NCI-H2029 (cell line): ENCODE results near the gene CH25H.

ENCODE experiments used
- DNase-seq: peaks from one replicate; lab custom pipeline; 2025; lab: John Stamatoyannopoulos, UW

Gene CH25H

DNA sequence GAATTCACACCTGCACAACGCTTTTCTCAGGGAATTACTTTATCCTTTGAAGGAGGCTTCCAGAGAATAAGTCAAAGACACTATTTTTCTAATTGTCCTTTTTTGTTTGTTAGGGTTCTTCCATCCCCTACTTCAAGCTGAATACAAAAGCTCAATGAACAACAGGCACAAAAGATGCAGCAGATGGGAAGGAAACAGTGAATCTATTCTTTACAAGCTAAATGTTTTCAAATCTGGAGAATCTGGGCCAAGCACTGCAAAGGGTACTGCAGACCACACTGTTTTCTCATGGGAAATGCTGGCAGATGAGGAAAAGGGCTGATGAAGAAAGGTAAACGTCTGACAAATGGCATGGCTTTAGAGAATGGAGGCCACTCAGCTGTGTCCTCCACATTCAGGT is 25.9 kb upstream of the CH25H start:
- no peak for DNase-seq

DNA sequence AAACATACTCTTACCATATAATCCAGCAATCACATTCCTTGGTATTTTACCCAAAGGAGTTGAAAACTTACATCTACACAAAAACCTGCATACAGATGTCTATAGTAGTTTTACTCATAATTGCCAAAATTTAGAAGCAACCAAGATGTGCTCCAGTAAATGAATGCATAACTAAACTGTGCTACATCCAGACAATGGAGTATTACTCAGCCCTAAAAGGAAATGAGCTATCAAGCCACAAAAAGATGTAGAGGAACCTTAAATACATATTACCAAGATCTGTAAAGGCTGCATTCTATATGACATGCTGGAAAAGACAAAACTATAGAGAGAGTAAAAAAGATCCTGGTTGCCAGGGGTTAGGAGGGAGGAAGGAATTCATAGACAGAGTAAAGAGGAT is 21.8 kb upstream of the CH25H start:
- DNase-seq: no peak

DNA sequence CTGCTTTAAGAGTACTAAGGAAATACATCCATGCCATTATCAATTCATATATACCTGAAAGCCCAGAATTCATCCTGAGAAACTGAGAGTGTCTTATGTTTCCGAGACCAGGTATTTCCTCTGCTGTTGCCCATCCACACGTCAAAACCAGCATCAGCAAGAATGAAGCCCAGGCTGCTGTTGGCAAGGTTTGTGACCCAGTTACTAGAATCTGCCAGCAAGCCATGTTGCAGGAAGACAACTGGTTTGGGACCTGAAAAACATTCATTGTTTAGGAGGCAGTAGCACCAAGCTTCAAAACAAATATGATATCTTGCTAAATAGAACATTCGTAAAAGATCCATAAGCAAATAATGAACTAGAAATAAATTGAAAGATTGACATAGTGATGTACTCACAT is 21.0 kb upstream of the CH25H start:
- no peak for DNase-seq

DNA sequence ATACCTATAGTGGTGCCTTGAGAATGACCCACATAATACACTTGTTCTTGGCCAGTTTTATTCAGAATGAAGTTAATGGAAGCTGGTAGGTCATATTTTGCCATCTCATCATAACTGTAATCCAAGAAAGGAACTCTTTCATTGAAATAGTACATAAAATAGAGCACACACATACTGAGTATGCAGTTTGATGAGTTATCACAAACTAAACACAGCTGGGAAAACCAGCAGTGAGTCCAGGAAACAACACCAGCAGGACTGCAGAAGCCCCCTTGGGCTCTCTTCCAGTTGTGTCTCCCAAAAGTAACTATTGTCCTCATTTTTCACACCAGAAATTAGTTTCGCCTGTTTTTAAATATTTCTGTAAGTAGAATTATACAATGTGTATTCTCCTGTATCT is 19.8 kb upstream of the CH25H start:
- no peak for DNase-seq

DNA sequence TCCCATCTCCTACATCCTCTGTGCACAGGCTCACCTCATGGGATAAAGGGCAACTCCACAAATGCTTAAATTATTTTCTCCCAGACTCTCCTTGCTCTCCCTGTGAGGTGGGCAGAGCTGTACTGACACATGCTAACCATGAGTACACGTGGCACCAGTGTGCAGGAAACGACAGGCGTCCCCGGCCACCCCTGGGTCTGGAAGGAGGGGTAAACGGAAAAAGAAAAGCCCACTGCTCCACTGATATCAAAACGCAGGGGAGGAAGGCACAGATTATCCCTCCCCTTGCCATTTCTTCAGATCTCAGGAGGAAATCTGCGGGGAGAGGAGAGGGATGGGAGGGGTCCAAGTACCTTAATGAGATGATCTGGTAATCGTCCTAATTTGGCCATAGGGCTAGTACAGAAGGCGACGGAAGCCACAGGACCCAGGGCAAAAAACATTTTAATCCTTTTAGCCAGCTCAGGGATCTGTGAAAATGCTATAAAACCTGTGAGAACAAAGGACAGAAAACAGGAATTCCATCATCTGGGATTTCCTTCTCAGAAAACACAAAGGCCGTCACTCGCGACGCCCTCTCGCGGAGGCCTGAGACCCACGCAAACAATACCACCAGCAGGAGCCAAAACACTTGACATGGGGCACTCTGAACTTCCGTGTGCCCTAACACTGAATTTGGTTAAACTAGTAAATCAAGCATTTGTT is 17.8 kb upstream of the CH25H start:
- DNase-seq: no peak

DNA sequence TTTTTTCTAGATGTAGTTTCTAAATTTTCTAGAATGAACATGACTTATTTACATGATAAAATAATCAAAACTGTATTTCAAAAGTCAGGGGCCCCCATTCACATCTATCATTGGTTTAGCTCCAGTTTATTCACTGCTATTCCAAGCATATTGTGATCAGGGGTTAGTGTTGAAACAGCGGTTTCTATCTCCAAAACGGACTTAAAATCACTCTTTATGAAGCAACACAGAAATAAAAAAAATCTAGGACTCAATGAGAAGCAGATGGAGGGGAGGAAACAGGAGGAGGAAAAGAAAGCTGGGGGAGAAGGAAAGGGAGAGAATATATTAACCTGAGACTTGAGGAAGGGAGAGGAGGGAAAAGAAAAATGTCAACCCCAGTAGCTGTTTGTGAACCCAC is 14.8 kb upstream of the CH25H start:
- no peak for DNase-seq

DNA sequence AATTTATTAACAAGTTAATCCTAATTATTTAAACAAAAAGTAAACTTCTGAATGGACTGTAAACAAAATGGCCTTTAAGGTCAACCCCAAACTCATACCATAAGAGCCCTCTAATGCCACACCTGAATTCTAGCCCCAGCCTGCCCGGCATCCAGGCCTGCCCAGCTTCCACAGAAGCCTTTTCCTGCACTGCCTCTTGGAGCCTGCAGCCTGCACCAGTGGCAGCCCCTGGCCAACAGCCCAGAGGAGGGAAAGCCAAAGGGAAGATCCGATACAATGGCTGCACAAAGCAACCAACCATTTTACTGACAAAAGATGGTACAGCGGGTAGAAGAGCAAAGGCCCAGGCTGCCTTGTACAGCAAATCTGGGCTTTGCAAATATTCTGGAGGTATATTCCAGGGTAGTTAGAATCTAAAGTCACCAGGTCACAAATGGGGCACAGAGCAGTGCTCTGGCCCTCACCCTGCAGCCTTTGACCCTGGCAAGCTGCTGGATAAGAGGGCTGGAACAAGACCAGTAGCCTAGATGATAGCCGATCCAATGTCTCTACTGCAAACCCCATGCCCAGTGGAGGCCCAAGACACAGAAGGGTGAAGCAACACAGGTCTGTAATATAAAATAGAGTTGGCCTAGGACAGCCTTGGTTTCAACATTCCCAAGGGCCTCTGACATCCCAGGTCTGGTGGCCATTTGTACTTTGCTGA is 12.5 kb upstream of the CH25H start:
- no peak for DNase-seq

DNA sequence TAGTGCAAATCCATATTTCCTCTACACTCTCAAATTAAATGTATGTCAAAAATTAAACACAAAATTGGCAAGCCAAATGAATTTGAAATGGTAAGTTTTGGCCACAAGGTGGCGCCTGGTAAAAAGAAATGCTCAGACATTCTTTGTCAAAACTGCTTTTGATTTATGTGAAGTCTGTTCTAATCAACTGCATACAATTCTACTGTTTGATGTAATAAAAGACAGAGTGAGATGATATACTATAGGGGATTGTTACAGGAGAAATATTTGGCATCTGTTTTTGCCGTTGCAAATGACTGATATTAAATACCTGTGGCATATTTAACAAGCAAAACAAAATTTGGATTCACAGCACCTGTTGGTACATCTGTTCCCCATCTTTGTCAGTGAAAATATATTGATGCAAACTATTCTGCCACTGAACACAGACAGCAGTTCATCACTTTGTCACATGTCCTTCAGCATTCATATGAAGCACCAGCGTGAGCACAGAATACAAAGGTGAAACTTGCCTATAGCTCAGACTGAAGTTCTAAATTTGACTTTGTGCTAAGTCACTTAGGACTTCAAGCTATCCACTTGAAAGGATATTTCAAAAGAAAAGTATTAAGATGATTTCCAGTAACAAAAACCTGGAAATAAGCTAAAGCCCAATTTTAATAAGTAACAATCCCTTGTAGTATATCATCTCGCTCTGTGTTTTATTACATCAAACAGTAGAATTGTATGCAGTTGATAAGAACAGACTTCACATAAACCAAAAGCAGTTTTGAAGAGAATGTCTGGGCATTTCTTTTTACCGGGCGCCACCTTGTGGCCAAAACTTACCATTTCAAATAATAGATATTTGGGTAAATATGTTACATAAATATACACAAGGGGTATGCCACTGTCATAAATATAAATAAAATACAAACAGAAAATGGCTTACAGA is 10.2 kb upstream of the CH25H start:
- peak; percentile 29 for DNase-seq

DNA sequence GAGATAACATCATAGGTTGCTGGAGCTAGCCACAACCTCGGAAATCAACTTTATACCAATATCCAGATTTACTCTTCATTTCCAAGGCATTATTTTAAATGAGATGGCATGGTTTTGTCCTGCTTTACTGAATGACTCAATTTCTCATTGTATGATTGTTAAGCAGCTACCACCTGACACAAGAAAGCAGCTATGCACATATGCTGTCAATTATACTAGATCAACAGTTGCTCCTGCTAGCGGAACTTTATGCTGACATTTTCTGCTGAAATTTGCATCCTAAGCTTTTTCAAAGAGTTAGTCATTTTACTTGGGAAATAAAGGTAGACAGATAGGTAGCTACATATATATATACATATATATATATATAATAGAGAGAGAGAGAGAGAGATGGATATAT is 8.9 kb upstream of the CH25H start:
- no peak for DNase-seq

DNA sequence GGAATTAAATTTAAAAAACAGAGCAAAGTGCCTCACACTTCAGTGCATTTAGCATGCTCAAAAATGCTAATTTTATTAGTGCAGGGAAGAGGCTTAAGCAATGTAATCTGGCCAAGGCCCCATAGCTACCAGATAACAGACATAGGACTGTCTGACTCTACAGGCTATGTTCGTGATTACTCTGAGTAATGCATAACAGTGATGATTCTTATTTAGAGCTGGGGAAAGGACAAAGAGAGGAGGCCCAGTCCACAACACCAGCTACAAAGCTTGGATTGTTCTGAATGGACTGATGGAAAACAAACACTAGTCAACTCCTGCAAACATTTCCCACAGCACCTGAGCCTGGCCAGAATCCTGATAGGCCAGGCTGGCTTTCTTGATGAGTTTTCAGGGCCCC is 8.4 kb upstream of the CH25H start:
- DNase-seq: no peak

DNA sequence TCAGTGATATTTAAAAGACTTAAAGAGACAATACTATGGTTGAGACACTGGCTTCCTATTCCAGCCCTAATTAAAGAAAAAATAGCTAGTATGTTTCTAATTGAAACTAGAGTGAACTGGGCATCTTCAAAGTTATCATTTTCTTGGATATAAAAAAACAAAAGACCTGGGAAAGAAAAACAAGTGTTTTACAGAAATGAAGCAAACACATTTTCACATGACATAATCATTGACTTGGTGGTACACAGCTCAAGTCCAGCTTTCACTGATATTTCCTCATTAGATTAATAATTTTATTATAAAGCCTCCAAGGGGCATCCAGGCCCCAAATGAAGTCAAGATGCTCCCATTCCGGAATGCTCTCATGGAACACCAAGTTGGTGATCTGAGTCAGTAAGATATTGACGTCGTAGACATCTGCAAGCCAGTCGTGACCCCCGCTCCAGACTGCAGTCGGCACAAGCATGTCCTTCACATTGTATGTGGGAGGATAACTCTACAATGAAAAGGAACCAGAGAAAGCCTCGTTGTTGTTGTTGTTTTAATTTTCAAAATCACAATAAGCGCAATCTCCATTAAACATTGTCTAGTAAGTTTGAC is 7.5 kb upstream of the CH25H start:
- no peak for DNase-seq

DNA sequence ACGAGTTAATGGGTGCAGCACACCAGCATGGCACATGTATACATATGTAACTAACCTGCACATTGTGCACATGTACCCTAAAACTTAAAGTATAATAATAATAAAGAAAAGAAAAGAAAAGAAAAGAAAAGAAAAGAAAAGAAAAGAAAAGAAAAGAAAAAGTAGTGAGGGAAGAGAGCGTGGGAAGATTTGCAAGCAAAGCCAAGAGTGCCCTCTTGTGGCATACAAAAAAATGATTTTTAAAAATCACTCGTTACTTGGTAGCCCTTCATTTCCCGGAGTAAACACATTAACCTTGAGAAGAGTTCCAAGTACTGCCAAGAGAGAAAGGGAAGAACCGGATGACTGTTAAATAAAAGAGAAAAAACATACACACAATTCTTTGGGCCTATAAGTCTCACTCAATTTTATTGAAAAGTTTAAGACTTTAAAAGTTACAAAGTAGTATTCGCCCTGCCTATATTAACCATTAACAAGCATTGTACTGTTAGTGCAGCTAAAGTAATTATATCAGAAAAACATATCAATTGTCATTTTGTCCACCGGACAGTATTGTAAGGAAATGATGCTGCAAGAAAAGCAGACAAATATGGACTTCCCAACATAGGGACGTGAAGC is 6.2 kb upstream of the CH25H start:
- peak; percentile 11 for DNase-seq

DNA sequence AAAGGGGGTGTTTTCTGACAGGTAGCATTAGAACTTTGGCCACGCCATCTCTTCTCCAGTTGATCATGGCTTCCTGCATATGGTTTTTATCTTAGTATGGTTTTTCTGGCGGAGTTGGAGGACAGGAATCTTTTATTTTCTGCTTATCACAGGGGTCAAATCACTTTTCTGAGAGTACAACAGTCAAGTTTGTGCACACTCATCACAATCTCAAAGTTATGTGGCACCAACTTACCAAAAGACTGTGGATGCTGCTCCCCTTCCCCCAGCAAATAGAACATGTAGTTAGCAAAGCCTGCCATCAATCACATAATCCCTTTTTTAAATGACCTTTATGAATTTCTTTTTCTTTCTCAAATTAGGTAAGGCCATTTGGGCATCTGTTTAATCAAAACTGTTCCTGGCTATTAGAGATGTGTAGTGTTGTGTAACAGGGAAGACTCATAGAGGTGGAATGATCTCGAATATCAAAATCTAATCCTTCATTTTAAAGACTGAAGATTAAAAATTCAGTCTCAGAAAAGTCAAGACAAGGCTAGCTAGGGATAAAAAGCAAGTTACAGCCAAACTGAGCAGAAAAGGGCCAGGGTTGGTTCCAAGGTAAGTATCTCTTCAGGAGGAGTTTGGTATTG is 3.8 kb upstream of the CH25H start:
- DNase-seq: no peak

DNA sequence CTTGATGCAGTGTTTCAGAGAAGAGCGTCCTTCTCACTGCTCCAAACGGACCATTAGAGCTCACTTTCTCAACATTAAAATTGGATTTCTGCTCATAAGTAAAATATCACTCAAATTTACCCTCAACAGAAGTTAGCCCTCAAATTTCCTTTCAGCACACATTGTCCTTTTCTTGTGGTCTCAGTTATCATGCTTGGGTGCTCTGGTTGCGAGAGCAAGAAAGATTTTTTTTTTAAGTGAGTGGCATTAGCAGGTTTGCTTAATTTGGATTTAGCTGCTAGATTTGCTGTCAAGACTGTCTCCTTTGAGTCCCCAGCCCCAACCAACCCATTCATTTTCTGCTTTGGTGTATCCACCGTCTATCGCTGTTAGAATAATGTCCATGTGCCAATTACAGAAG is 2.6 kb upstream of the CH25H start:
- no peak for DNase-seq

DNA sequence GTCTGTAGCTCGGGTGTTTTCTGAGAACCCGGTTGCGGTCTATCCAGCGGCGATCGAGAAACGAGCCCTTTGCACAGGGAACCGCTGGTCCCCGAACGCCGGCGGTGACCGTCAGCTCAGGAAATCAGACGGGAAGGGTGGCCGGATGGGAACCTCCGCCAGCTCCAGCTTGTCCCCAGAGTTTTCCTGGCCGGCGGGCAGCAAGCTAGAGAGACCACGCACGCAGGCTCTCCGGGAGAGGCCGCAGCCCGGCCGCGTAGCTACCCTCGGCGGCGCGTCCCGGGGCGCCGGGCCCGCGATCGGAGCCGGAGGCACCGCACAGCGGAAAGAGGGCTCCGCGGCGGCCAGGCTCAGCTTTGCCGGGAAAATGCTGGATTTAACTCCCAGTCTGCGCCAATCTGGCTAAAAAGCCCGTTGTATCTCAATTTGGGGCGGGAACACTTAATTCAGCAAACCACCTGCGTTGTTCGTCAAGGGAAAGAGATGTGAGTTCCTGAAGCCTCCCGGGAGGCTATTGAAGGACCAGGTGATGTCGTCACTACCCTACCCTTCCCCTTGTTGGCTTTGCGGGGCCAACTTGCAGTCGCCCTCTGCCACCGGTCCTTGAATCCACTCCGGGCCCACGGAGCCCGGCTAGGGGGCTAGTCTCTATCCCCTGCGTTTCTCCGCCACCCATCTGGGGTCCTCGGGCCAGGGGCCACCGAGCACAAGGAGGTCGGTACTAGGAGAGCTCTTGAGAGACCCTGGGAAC is 859 bp upstream of the CH25H start:
- DNase-seq: no peak

DNA sequence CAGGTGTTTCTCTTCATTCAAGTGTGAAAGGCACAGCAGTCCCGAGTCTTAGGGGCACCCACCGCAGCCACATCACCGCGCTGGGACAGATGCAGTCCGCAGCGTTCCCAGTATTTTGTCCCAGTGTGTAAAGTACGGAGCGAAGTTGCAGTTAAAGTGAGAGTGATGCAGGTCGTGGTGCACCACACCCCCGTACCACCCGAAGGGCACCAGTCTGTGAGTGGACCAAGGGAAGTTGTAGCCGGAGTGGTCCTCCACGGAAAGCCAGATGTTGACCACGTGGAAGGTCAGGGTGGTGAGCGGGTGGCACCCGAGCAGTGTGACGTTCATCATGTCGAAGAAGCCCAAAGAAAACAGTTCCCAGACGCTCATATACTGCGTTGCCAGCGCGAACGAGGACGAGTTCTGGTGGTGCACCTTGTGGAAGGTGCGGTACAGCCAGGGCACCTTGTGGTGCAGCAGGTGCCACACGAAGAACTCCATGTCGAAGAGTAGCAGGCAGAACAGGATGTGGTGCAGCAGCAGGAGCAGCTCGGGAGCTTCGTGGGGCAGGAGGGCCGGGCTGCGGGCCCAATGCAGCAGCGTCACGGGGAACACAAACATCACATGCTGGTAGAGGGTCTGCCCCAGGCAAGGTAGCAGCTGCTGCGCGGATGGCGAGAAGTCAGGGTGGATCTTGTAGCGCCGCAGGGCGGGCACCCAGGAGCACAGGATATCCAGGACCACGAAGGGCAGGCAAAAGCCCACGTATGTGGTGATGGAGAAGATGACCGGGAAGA is 526 bp downstream of the CH25H start:
- DNase-seq: no peak

DNA sequence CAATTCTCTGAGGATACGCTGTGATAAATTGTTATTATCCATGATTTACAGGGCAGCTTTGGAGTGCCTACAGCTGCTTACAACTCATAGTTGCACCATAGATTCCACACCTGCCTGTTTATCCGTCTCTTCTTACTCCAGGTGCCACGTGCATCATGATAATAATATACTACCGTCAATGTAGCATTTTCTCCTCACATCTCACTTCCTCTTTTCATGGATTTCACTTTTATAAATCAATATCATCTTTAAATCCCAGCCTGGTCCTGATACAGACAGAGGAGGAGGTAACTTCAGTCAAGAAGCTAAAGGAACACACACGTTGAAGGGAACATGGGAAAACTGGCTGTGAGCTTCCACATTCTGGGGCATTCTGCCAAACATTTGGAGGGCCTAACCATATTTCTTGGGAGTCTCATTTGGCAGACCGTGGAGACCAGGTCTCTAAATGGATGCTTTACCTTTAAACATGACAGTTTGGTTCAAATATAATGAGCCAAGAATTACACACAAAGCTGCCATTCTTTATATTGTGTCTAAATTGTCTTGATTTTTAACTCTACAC is 2.4 kb downstream of the CH25H start:
- no peak for DNase-seq

DNA sequence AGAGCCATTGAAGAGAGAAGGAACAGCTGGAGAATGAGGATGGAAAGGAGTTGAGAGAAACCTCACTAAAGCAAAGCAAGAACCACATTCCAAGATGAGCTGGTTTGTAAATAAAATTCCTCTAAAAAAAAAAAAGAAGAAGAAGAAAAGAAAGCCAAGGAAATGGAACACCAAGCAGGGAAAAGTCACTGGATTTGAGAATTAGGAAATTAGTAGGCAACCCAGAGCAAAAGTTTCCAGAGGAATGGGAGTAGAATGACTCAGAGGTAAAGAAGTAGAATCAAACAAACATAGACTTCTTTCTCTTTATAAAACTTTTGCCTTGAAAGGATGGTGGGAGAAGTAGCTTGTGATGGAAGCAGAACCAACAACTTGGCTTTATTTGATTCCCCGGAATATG is 3.9 kb downstream of the CH25H start:
- no peak for DNase-seq

DNA sequence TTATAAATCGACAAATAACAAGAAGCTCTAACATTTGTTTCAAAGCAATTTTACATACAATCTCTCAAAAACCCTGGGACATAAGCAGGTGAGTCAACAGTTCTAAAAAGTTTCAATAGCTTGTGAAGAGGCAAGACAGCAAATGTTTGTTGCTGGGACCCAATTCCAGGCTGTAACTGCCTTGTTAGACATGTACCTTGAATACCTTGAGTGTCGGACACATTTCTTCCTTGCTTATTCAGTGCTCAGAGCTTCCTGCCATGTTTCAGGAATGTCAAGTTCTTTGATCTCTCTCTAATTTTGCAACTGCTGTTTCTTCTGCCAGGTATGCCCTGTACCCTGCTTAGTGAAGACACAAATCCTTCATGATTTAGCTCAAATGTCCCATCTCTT is 5.1 kb downstream of the CH25H start:
- DNase-seq: no peak
